ENCODE results near the gene TXNIP.

The TXNIP gene

GRCh38 chr1:146010126-146010738 lies 13.9 kb upstream of the TXNIP start:
- no peak for DNase-seq

GRCh38 chr1:146007489-146008133 lies 11.2 kb upstream of the TXNIP start:
- no peak for DNase-seq

- no peak for DNase-seq
Measured at GRCh38 chr1:146001709-146002108, 5.3 kb upstream of the TXNIP start.

GRCh38 chr1:145999321-146000024 lies 3.1 kb upstream of the TXNIP start:
- DNase-seq = peak; percentile 27

GRCh38 chr1:145997718-145998023 lies 1.3 kb upstream of the TXNIP start:
- peak; percentile 30 for DNase-seq

GRCh38 chr1:145997016-145997717 lies 788 bp upstream of the TXNIP start:
- DNase-seq = peak; percentile 35

GRCh38 chr1:145995964-145996432 lies 381 bp downstream of the TXNIP start:
- DNase-seq = peak; percentile 44

GRCh38 chr1:145995148-145995881 lies 1.1 kb downstream of the TXNIP start:
- DNase-seq = no peak

- no peak for DNase-seq
Measured at GRCh38 chr1:145994391-145995120, 1.8 kb downstream of the TXNIP start.

GRCh38 chr1:145993618-145994390 lies 2.6 kb downstream of the TXNIP start:
- DNase-seq = no peak

GRCh38 chr1:145992958-145993617 lies 3.3 kb downstream of the TXNIP start:
- DNase-seq = no peak

- DNase-seq = no peak
Measured at GRCh38 chr1:145992502-145992936, 3.9 kb downstream of the TXNIP start.

GRCh38 chr1:145991735-145992412 lies 4.5 kb downstream of the TXNIP start:
- DNase-seq = no peak

- no peak for DNase-seq
Measured at GRCh38 chr1:145990249-145990855, 6.0 kb downstream of the TXNIP start.

GRCh38 chr1:145988773-145989172 lies 7.6 kb downstream of the TXNIP start:
- no peak for DNase-seq

- DNase-seq = no peak
Measured at GRCh38 chr1:145987926-145988325, 8.5 kb downstream of the TXNIP start.

- no peak for DNase-seq
Measured at GRCh38 chr1:145986551-145986950, 9.8 kb downstream of the TXNIP start.

- DNase-seq = peak; percentile 21
Measured at GRCh38 chr1:145985502-145986439, 10.6 kb downstream of the TXNIP start.

- DNase-seq = no peak
Measured at GRCh38 chr1:145985129-145985501, 11.3 kb downstream of the TXNIP start.
